Osteoblast (primary cell): ENCODE results near the gene RHOT2. TPM values are rescaled to one million over a fixed set of nuclear protein-coding genes. Genes with fewer than 3 reads are reported as not detected.

Experiments used
- DNase-seq: peaks from one replicate; pipeline ENCODE4 v3.0.0; 2011; ENCODE audit warnings: low spot score, mixed read lengths; ENCODE audit not compliant: insufficient read length; ENCODE audit errors: missing footprints
- H2AFZ ChIP-seq: 2 replicates; pipeline ENCODE4 v1.6.0; 2011; ENCODE audit warnings: mild to moderate bottlenecking, low read length
- H3K27ac ChIP-seq: 2 replicates; pipeline ENCODE4 v1.5.1; 2011; ENCODE audit warnings: mild to moderate bottlenecking, low read depth, low read length, moderate library complexity
- H3K27me3 ChIP-seq: 2 replicates; pipeline ENCODE4 v1.6.0; 2012; ENCODE audit warnings: mild to moderate bottlenecking, control low read depth, inconsistent platforms, low read length, moderate library complexity; ENCODE audit not compliant: insufficient read depth
- H3K36me3 ChIP-seq: 2 replicates; pipeline ENCODE4 v1.5.1; 2011; ENCODE audit warnings: mild to moderate bottlenecking, low read length, control low read depth, moderate library complexity; ENCODE audit not compliant: insufficient read depth
- H3K4me1 ChIP-seq: 2 replicates; pipeline ENCODE4 v1.5.1; 2011; ENCODE audit warnings: mild to moderate bottlenecking, low read length, control low read depth, moderate library complexity; ENCODE audit not compliant: insufficient read depth
- H3K4me2 ChIP-seq: 2 replicates; pipeline ENCODE4 v1.6.0; 2011; ENCODE audit warnings: mild to moderate bottlenecking, low read length; ENCODE audit not compliant: insufficient read depth
- H3K4me3 ChIP-seq: fragments of 200-600 bp; sonication (generic); 3 replicates; pipeline ENCODE4 v1.5.1; 2012; ENCODE audit warnings: mild to moderate bottlenecking, low read length, inconsistent platforms; ENCODE audit not compliant: insufficient read depth
- H3K79me2 ChIP-seq: 2 replicates; pipeline ENCODE4 v1.6.0; 2012; ENCODE audit warnings: mild to moderate bottlenecking, low read length, control low read depth, inconsistent platforms; ENCODE audit not compliant: insufficient read depth
- H3K9me3 ChIP-seq: 2 replicates; pipeline ENCODE4 v1.5.1; 2011; ENCODE audit warnings: low read depth, low read length, control low read depth
- H4K20me1 ChIP-seq: 2 replicates; pipeline ENCODE4 v1.6.0; 2012; ENCODE audit warnings: mild to moderate bottlenecking, low read length, control low read depth; ENCODE audit not compliant: insufficient read depth
- CTCF ChIP-seq: IDR thresholded peaks from 2 replicates; pipeline ENCODE4 v1.5.1; 2011; ENCODE audit warnings: mild to moderate bottlenecking, low read depth, low read length, moderate library complexity; ENCODE audit errors: extremely low read depth
- total RNA-seq: library from RNA; depleted of rRNA; stranded (reverse); fragments of >200 nt; gene quantifications from 2 replicates; pipeline ENCODE4 v1.2.3, GENCODE V29; 2012

RHOT2 gene
- total RNA-seq, 1 donor = 42.0 TPM

GRCh38 chr16:642189-643049, 25.5 kb upstream of the RHOT2 start:
- peak overlapping the region; percentile 83 for H3K4me3 ChIP-seq
- no peaks in the 10 kb centered on the region for H3K27me3 ChIP-seq
- H4K20me1 ChIP-seq = peaks cover 5% of the 10 kb centered on the region
- DNase-seq = peak; percentile 96
- no peak for TF ChIP-seq CTCF
- no peaks in the 10 kb centered on the region for H3K36me3 ChIP-seq
- H3K4me1 ChIP-seq = peaks cover 10% of the 10 kb centered on the region
- peak overlapping the region; percentile 15 for H2AFZ ChIP-seq
- peaks cover 24% of the 10 kb centered on the region for H3K79me2 ChIP-seq
- H3K9me3 ChIP-seq = no peaks in the 10 kb centered on the region
- H3K27ac ChIP-seq = no peak overlapping the region
- peak overlapping the region; percentile 86 for H3K4me2 ChIP-seq

GRCh38 chr16:643050-643368, 24.9 kb upstream of the RHOT2 start:
- H3K9me3 ChIP-seq = no peaks in the 10 kb centered on the region
- H3K27me3 ChIP-seq = no peaks in the 10 kb centered on the region
- H2AFZ ChIP-seq = no peak overlapping the region
- peaks cover 7% of the 10 kb centered on the region for H4K20me1 ChIP-seq
- H3K4me3 ChIP-seq = peak overlapping the region; percentile 83
- H3K36me3 ChIP-seq = no peaks in the 10 kb centered on the region
- DNase-seq = no peak
- peaks cover 30% of the 10 kb centered on the region for H3K79me2 ChIP-seq
- peaks cover 14% of the 10 kb centered on the region for H3K4me1 ChIP-seq
- H3K4me2 ChIP-seq = peak overlapping the region; percentile 86
- no peak for TF ChIP-seq CTCF
- H3K27ac ChIP-seq = no peak overlapping the region

- Histone ChIP-seq H3K4me2 (no peak overlapping the region), H3K9me3 (no peaks in the 10 kb centered on the region), H3K4me1 (peaks cover 24% of the 10 kb centered on the region), H3K4me3 (no peak overlapping the region), H4K20me1 (peaks cover 7% of the 10 kb centered on the region), H3K27ac (no peak overlapping the region), H3K79me2 (peaks cover 36% of the 10 kb centered on the region), H2AFZ (no peak overlapping the region), H3K27me3 (no peaks in the 10 kb centered on the region), H3K36me3 (no peaks in the 10 kb centered on the region)
- DNase-seq = no peak
- no peak for TF ChIP-seq CTCF
Measured at GRCh38 chr16:644556-644955, 23.4 kb upstream of the RHOT2 start.

GRCh38 chr16:645852-646678, 21.9 kb upstream of the RHOT2 start:
- DNase-seq = no peak
- no peak for TF ChIP-seq CTCF
- Histone ChIP-seq H3K4me1 (peaks cover 28% of the 10 kb centered on the region), H4K20me1 (peaks cover 7% of the 10 kb centered on the region), H3K79me2 (peaks cover 45% of the 10 kb centered on the region), H3K9me3 (no peaks in the 10 kb centered on the region), H3K4me3 (no peak overlapping the region), H3K4me2 (no peak overlapping the region), H3K27me3 (no peaks in the 10 kb centered on the region), H3K27ac (no peak overlapping the region), H3K36me3 (no peaks in the 10 kb centered on the region), H2AFZ (no peak overlapping the region)
